AG10803 (cell line): ENCODE measurements around the gene NCOA5.

Experiments
- DNase-seq: peaks from one replicate; pipeline ENCODE4 v3.0.0; 2010; ENCODE audit warnings: low read depth
- H3K4me3 ChIP-seq: 2 replicates; pipeline ENCODE4 v1.5.1; 2011; ENCODE audit warnings: mild to moderate bottlenecking, low read length, control low read depth
- TF ChIP-seq, protein P1 (sequence below): conservative IDR thresholded peaks from 2 replicates; pipeline ENCODE4 v1.5.1; 2011; ENCODE audit warnings: mild to moderate bottlenecking, low read length, control low read depth, inconsistent platforms

Gene NCOA5

DNA sequence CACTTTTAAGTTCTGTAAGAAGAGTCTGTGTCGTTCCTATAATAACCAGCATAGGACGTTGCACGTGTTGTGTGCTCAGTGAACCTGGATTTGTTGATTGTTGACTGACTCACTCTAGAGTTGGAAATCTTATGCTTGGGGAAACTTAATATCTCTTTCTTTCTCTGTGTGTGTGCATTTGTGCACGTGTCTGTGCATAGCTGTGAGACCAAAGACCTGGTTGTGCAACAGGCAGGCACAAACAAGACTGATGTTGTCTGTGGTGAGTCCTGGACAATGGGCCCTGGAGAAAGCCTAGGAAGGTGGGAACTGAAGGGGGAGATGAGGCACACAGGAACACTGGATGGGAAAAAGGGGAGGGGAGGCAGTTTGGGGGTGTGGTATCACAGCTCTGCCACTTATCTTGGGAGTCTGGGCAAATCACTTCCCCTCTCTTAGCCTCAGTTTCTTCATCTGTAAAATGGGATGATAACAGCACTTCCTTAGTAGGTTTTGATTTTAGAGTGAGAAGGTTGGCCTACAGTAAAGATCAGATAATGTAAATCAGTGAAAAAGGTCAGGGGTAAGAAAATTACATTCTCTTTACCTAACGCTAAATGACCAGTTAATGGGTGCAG, 36.8 kb upstream of the NCOA5 start:
- H3K4me3 ChIP-seq, result no peak overlapping the region
- TF ChIP-seq, protein P1, sequence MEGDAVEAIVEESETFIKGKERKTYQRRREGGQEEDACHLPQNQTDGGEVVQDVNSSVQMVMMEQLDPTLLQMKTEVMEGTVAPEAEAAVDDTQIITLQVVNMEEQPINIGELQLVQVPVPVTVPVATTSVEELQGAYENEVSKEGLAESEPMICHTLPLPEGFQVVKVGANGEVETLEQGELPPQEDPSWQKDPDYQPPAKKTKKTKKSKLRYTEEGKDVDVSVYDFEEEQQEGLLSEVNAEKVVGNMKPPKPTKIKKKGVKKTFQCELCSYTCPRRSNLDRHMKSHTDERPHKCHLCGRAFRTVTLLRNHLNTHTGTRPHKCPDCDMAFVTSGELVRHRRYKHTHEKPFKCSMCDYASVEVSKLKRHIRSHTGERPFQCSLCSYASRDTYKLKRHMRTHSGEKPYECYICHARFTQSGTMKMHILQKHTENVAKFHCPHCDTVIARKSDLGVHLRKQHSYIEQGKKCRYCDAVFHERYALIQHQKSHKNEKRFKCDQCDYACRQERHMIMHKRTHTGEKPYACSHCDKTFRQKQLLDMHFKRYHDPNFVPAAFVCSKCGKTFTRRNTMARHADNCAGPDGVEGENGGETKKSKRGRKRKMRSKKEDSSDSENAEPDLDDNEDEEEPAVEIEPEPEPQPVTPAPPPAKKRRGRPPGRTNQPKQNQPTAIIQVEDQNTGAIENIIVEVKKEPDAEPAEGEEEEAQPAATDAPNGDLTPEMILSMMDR, result no peak
- no peak for DNase-seq

DNA sequence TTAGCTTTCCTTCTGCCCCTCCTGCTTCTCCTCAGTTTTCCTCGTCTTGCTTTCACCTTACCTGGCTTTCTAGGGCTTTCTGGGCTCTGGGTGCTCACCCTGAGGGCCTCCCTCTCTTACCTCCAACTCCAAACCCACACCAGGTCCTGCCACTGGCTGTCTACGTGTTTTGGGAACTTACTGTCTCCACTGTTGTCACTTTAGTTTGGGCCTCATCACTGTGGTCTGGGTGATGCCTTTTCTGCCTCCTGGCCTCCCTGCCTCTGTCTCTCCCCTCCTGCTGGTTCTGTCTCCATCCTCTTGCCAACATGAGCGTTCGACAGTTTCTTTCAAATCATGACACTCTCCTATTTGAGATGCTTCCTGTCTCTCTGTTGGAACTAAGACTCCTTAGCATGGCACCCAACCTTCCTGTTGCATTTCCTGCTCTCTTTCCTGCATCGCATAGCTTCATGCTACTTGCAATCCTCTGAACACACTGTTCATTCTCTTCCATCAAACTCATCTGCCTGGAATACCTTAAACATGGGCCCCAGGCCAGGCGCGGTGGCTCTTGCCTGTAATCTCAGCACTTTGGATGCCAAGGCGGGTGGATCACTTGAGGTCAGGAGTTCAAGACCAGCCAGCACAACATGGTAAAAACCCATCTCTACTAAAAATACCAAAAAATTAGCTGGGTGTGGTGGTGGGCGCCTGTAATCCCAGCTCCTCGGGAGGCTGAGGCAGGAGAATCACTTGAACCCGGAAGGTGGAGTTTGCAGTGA, 33.9 kb upstream of the NCOA5 start:
- DNase-seq, result no peak
- TF ChIP-seq, protein P1, result no peak
- no peak overlapping the region for H3K4me3 ChIP-seq

DNA sequence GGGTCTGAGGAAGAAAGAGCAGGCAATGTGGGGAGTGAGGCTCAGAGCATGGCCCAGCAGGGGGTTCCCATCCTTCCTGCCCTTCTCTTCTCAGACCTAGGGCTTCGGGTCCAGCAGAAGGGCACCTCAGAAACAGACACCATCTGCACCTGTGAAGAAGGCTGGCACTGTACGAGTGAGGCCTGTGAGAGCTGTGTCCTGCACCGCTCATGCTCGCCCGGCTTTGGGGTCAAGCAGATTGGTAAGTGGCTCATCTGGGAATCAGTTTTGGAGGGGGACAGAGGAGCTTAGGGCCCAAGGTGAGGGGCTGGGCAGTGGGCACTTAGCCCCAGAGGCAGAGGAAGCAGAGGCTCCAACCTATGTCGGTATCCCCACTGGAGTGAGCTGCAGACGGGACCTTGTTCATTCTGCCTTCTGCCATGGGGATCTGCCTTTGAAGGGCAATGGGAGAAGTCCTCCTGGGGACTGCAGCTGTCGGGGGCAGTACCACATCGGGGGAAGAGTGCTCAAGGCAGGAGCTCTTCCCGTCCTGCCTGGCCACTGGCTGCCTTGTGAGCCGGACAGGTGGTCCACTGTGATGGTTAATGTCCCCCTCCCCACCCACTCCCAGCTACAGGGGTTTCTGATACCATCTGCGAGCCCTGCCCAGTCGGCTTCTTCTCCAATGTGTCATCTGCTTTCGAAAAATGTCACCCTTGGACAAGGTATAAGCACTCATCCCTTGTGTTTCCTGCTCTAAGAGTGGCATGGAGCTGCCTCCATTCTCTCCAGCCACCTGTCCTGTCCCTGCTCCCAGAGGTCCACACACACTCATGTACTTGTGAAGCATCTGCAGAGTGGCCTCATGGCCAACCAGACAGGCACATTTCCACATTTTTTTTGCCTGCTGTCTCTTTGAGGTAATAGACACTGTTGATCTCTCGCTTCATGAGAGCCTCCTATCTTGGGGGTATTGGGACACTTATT, 33.0 kb upstream of the NCOA5 start:
- TF ChIP-seq, protein P1, result no peak
- no peak overlapping the region for H3K4me3 ChIP-seq
- DNase-seq, result no peak

- DNase-seq, result peak; percentile 38
- TF ChIP-seq, protein P1, result no peak
- no peak overlapping the region for H3K4me3 ChIP-seq
Observed at GRCh38 chr20:46122071-46122470, 32.3 kb upstream of the NCOA5 start.

DNA sequence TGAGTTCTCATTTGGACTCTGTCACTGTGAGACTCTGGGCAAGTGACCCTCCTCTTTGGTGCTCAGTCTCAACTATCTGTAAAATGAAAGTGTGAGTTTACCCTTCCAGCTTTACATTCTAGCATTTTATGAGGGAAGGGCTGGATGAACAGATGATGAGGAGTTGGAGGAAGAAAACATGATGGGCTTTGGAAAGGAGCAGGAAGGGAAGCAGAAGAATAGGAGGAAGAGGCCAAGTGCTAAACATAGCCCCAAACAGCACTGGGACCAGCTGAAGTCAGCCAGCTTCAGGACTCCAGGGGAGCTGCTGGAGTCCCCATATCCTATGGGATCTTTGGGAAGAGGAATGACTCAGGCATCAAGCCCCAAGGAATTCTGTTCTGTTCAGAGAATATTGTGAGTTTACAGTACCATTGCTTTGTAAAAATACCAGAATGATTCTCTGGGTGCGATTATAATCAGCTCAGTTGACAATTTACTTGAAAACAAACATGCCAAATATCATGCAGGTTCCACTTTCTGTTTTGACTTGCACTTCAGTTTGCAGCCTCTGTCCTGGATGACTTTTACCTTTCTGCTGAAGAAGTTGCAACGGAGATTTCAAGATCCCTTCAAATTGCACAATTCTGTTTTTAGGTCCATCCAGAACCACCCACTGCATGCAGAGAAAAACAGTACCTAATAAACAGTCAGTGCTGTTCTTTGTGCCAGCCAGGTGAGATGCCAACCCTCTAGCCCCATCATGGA, 31.6 kb upstream of the NCOA5 start:
- TF ChIP-seq, protein P1, result no peak
- no peak overlapping the region for H3K4me3 ChIP-seq
- DNase-seq, result no peak

DNA sequence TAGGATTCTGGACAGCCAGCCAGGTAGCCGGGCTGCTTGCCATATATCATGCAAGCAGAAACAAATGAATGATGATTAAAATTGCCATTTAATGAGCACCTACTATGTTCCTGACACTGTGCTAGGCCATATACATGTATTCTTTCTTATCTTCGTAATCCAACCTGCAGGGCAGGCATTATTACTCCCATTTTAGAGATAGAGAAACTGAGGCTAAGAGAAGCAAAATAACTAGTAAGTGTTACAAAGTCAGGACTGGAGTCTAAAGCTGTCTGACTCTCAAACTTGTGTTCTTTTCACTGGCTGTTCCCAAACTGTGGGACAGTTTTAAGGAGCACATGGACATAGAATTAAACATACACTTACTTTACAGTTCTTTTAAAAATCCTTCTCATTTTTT, 30.4 kb upstream of the NCOA5 start:
- no peak overlapping the region for H3K4me3 ChIP-seq
- TF ChIP-seq, protein P1, result no peak
- no peak for DNase-seq
